NCI-H1694 treated with DMSO at 0.1 percent for 48 hours (cell line): ENCODE measurements around the gene PSMD4.

Experiments used
- DNase-seq: peaks from one replicate; lab custom pipeline; 2025; lab: John Stamatoyannopoulos, UW

The PSMD4 gene

DNA sequence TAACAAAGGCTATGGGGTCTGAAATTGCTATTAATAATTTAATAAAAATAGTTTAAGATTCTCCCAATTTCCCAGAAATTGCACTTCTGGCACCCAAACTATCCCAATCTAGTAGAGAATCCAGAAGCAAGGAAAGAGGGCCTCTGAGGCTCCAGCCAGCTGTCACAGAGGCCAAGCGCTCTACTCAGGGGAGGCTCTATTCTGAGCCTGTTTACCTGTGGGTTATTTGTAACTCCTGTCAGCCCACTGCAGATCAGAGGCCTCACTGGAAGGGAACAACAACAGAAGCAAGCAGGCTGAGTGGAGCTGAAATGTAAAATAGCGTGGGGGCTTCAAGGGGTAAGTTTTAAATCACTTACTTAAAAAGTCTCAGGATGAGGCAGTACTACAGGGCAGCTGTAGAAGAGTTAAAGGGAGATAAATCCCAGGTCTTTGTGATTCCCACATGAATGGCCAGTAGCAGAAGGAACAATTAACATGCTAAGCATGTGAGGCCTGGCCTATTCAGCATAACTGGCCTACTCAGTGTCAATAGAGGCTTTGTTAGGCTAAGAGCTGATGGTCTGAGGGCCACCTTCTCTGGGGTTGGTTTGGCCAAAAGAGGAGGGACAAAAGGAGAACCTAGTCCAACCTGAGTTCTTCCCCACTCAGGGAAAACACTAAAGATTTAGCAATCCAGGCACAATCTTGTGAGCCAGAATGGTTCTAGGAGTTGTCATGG, 40.4 kb downstream of the PSMD4 start:
- DNase-seq: no peak

DNA sequence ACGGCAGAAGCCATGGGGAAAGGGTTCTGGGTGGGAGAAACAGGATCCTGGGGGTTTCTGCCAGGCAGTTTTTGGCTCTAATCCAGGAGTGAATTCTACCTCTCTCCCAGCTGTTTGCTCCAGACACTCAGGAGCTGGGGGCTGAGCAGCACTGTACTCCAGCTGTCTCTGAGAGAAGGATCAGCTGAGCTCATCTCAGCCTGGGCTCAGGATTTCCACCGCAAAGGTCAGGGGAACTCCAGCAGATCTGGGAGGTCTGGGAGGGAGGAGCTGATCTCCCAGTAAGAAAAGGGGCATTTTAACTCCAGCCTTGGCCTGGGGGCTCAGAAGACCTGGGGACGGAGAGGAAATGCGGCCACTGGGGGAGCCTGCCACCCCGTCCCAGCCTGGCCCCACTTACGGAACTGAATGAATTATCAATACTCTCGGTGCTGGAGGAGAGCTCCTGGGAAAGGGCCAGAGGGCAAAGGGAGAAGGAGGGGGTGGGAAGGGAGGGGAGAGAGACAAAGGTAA, 55.3 kb downstream of the PSMD4 start:
- DNase-seq: peak; percentile 18

- no peak for DNase-seq
Measured at GRCh38 chr1:151311011-151311410, 56.5 kb downstream of the PSMD4 start.

DNA sequence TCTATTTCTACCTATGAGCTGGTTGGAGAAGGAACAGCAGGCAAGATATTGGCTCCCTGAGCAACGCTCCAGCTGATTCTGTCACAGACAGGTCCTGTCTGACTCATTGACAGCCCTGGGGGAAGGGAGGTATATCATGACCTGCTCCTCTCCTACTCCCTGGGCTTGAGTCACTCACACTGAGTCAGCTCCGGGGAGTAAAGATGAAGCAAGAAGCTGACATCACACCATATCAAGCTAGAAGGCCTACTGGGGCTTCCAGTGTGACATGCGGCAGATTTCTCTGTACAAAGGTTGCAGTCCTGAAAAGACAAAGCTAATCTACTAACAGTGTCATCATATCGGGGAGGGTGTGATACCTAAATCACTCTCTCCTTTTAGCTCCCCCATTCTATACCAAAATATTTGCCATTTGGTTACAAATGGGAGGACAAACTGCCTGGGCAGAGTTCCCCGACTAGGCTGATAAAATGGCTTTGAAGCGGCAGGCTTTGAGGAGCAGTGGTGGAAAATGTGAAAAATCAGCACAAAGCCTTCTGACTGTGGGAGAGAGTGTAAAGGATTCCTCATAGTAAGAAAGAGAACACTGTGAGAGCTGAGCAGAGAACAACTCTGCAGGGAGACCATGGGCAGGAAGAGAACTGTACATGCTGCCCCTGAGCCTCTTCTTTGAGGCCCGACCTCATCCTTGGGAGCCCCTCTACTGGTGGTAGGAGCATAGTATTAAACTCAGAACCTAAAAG, 57.2 kb downstream of the PSMD4 start:
- DNase-seq: no peak

- no peak for DNase-seq
Measured at GRCh38 chr1:151312411-151312810, 57.9 kb downstream of the PSMD4 start.

DNA sequence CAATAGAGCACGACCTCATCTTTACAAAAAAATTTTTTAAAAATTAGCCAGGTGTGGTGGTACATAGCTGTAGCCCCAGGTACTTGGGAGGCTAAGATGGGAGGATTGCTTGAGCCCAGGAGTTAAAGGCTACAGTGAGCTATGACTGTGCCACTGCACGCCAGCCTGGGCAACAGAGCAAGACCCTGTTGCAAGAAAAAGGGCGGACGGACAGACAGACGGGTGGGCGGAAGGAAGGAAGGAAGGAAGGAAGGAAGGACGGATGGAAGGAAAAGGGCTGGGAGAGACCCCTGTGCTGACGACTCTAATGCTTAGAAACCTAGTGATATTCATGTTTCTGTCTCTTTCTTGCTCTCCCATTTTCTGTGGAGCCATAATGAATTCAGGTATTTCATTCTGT, 58.3 kb downstream of the PSMD4 start:
- no peak for DNase-seq

DNA sequence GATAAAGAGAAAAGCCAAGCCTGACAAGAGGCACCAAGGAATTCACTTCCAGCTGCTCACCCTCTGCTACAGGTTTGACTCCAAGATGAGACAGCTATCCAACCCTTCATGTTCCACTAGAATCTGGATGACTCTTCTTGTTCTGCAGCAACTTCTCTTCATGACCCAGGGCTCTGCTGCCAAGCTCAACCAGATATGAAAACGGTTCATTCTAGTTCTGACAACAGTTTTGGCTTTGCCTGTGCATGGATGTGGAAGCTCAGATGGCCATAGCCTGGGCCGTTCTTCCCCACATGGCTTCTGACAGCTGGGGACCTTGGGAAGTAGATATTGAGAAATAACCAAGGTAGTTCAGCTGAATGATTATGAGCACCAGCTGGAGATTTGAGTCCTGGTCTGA, 59.0 kb downstream of the PSMD4 start:
- DNase-seq: no peak

DNA sequence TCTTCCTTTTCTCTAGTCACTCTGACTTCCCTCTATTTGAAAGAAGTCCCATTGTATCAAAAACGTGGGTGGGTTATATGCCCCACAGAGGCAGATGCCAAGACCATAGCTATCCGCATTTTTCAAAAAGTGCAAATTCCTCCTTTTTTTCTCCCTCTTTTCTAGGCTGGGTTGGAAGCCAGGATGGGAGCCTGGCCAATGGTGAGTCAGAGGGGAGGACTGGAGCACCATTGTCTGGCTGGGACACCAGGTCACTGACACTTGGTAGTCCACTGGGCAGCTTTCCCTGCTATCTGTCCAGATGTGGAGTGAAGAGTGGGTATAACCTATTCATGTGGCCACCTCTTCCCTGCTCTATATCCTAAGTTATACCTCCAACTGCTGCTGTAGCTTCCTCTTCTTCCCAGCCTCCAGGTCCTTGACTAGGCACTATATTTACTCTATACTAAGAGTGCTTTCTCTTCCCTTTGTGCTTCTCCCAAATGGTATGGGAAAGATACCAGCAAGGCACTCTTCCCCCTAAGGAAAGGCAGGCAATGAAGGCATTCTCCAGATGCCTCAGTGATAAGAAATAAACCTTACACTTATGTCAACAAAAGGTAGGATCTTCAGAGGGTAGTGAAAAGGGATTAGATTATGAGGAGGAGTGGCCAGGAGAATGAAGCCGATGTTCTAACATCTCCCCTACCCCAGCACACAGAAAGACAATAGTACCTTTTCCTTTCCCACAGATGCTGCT, 59.8 kb downstream of the PSMD4 start:
- DNase-seq: no peak

GRCh38 chr1:151315565-151316235, 61.2 kb downstream of the PSMD4 start:
- DNase-seq: no peak
